SU-DHL-6 (cell line): Measurements from ENCODE around the gene CLINT1.

Experiments
- H2AFZ ChIP-seq: fragments of 200-600 bp; sonication (generic); 2 replicates; pipeline ENCODE4 v1.6.1; 2014; ENCODE audit warnings: low read depth, mild to moderate bottlenecking, moderate library complexity, mixed read lengths, antibody characterized with exemption, low read length; ENCODE audit not compliant: severe bottlenecking
- H3F3A ChIP-seq: fragments of 200-600 bp; shearing (Covaris generic); 2 replicates; pipeline ENCODE4 v1.6.0; 2016; ENCODE audit warnings: antibody characterized with exemption, mild to moderate bottlenecking; ENCODE audit not compliant: insufficient read depth
- H3K27ac ChIP-seq: fragments of 200-600 bp; sonication (generic); 2 replicates; pipeline ENCODE4 v1.5.1; 2016; ENCODE audit warnings: low read depth, mild to moderate bottlenecking, low read length, moderate library complexity, mixed read lengths
- H3K27me3 ChIP-seq: fragments of 200-600 bp; sonication (generic), shearing (Covaris generic); 2 replicates; pipeline ENCODE4 v1.6.0; 2014; ENCODE audit warnings: mild to moderate bottlenecking, low read length
- H3K36me3 ChIP-seq: fragments of 200-600 bp; sonication (generic); 2 replicates; pipeline ENCODE4 v1.6.1; 2014; ENCODE audit warnings: mild to moderate bottlenecking, low read length, mixed read lengths
- H3K4me2 ChIP-seq: fragments of 300-600, 200-600 bp; shearing (Covaris generic), sonication (generic); 2 replicates; pipeline ENCODE4 v1.6.0; 2014; ENCODE audit warnings: low read length, low read depth, mild to moderate bottlenecking; ENCODE audit not compliant: poor library complexity, severe bottlenecking
- H3K4me3 ChIP-seq: fragments of 200-600 bp; sonication (generic); 2 replicates; pipeline ENCODE4 v1.5.1; 2014; ENCODE audit warnings: antibody characterized with exemption, low read length, mild to moderate bottlenecking, mixed read lengths; ENCODE audit not compliant: insufficient read depth, poor library complexity, severe bottlenecking
- H3K79me2 ChIP-seq: fragments of 200-600 bp; sonication (generic); 2 replicates; pipeline ENCODE4 v1.6.1; 2014; ENCODE audit warnings: mild to moderate bottlenecking, low read length, moderate library complexity; ENCODE audit not compliant: insufficient read depth
- H3K9ac ChIP-seq: fragments of 200-600 bp; sonication (generic); 2 replicates; pipeline ENCODE4 v1.7.0; 2014; ENCODE audit warnings: mild to moderate bottlenecking, low read length
- H3K9me2 ChIP-seq: fragments of 200-600 bp; sonication (generic); replicated peaks from 2 replicates; pipeline ENCODE4 v1.6.1; 2014; ENCODE audit warnings: low read length; ENCODE audit not compliant: insufficient read depth
- H3K9me3 ChIP-seq: fragments of 200-600 bp; sonication (generic); 2 replicates; pipeline ENCODE4 v1.6.1; 2014; ENCODE audit warnings: low read length, mixed read lengths; ENCODE audit not compliant: insufficient read depth
- H4K20me1 ChIP-seq: fragments of 200-600 bp; sonication (generic); 2 replicates; pipeline ENCODE4 v1.6.1; 2014; ENCODE audit warnings: low read depth, mild to moderate bottlenecking, antibody characterized with exemption, low read length, moderate library complexity, mixed read lengths
- EZH2phosphoT487 ChIP-seq: fragments of 200-600 bp; sonication (generic), shearing (Covaris generic); conservative IDR thresholded peaks from 2 replicates; pipeline ENCODE4 v1.6.1; 2018; ENCODE audit warnings: mild to moderate bottlenecking, antibody characterized with exemption, low read length, moderate library complexity, mixed read lengths
- TF ChIP-seq, protein P1 (sequence below): fragments of 200-600 bp; sonication (generic); IDR thresholded peaks from one replicate; pipeline ENCODE4 v1.5.1; 2017; ENCODE audit warnings: antibody characterized with exemption, mild to moderate bottlenecking, low read length, moderate library complexity; ENCODE audit not compliant: insufficient read depth, poor library complexity, severe bottlenecking

Gene CLINT1

DNA sequence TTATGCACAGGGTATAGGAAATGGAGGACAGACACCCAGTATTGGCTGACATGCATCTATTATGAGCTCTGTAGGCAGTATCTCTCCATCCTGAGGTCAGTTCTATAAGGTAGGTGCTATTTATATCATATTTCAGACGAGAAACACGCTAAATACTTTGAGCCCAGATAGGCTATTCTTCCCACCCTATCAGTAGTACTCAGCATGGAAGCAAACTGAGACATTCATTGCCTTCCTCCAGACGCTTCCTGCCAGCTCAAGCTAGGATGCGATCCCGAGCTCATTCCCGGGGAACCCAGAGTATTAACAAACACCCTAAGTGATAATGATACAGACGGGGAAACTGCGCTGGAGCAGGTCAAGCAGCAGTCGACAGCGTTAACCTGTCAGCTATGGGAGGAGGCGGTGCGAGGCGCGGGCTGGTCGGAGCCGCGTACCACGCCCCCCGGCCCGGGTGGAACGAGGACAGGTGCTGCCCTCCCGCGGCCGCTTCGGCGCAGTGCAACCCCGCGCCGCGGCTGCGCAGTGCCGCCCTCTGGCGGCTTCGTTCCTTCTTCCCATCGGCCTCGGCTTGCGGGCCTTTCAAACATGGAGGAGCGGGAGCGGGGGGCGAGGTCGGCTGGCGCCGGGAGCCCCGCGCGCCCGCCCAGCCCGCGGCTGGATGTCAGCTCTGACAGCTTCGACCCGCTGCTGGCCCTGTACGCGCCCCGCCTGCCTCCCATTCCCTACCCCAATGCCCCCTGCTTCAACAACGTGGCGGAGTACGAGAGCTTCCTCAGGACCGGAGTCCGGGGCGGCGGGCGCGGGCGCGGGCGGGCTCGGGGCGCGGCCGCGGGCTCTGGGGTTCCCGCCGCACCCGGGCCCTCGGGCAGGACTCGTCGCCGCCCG, 115.5 kb downstream of the CLINT1 start, which contains the start of gene LSM11:
TSS of gene LSM11 (plus strand) at position 550 of the 888 bp plus-strand sequence. CDS start at position 589, 39 bp downstream.
- Histone ChIP-seq H3K4me2 (peak within 1 kb of the TSS; percentile 75), H3K27ac (peak within 1 kb of the TSS; percentile 11; the same call in 1 of the 2 replicates), H3K27me3 (no peaks in the 10 kb centered on the region), H3K9me3 (no peaks in the 10 kb centered on the region), H3K9me2 (no peaks in the 10 kb centered on the region), H3K4me3 (peak within 1 kb of the TSS; percentile 61), H3K36me3 (peaks cover 16% of the 10 kb centered on the region; the same call in 1 of the 2 replicates), H4K20me1 (no peaks in the 10 kb centered on the region), H3K79me2 (peaks cover 14% of the 10 kb centered on the region; the same call in 1 of the 2 replicates), H3F3A (peaks cover 16% of the 10 kb centered on the region; the same call in 1 of the 2 replicates), H2AFZ (peak within 1 kb of the TSS; percentile 93), H3K9ac (peak within 1 kb of the TSS; percentile 65)
- TF ChIP-seq EZH2phosphoT487, result no peak
- TF ChIP-seq, protein P1, sequence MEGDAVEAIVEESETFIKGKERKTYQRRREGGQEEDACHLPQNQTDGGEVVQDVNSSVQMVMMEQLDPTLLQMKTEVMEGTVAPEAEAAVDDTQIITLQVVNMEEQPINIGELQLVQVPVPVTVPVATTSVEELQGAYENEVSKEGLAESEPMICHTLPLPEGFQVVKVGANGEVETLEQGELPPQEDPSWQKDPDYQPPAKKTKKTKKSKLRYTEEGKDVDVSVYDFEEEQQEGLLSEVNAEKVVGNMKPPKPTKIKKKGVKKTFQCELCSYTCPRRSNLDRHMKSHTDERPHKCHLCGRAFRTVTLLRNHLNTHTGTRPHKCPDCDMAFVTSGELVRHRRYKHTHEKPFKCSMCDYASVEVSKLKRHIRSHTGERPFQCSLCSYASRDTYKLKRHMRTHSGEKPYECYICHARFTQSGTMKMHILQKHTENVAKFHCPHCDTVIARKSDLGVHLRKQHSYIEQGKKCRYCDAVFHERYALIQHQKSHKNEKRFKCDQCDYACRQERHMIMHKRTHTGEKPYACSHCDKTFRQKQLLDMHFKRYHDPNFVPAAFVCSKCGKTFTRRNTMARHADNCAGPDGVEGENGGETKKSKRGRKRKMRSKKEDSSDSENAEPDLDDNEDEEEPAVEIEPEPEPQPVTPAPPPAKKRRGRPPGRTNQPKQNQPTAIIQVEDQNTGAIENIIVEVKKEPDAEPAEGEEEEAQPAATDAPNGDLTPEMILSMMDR, result peak; percentile 95

DNA sequence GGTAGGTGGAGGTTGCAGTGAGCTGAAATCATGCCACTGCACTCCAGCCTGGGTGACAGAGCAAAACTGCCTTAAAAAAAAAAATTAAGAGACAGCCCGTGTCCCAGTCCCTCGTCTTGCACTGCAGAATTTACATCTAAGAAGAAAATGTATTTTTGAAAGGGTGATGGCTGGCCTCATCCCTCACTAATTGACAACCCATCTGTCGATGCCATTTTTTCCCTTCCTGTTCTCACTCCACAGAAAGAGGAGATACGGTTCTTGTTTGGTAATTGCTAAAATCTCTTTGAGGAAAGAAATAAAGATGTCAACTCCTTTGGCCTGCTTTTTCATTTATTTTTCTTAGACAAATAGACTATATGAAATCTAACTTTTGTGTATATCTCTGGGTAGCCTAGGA, 117.8 kb downstream of the CLINT1 start:
- no peak for TF ChIP-seq EZH2phosphoT487
- TF ChIP-seq, protein P1, result no peak
- H3K36me3 ChIP-seq, result peaks cover 26% of the 10 kb centered on the region
- H3K4me3 ChIP-seq, result no peak overlapping the region
- no peak overlapping the region for H2AFZ ChIP-seq
- H3K9me3 ChIP-seq, result no peaks in the 10 kb centered on the region
- peaks cover 8% of the 10 kb centered on the region; the same call in 1 of the 2 replicates for H3K79me2 ChIP-seq
- H3K27me3 ChIP-seq, result no peaks in the 10 kb centered on the region
- no peaks in the 10 kb centered on the region for H4K20me1 ChIP-seq
- H3K27ac ChIP-seq, result no peak overlapping the region
- no peak overlapping the region for H3K9ac ChIP-seq
- peaks cover 25% of the 10 kb centered on the region; the same call in 1 of the 2 replicates for H3F3A ChIP-seq
- H3K9me2 ChIP-seq, result no peaks in the 10 kb centered on the region
- H3K4me2 ChIP-seq, result no peak overlapping the region

DNA sequence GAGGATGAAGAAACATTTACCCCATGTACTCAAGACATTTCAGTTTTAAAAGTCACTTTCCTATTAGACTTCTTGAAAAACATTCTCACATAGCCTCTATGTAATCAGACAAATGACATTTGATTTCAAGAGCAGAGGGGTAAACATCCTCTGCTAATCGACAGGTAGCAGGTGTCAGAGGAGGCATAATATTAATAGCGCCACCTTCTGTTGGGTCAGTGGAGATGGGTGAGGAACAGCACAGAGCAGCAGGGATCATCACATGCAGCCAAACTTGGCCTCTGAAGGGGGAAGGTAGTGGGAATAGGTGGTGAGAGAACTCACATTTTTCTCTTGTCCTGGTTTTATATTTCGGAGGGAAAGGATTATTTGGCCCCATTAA, 118.7 kb downstream of the CLINT1 start:
- H4K20me1 ChIP-seq, result no peaks in the 10 kb centered on the region
- H3K4me2 ChIP-seq, result no peak overlapping the region
- TF ChIP-seq, protein P1, result peak; percentile 57
- TF ChIP-seq EZH2phosphoT487, result no peak
- H3K9ac ChIP-seq, result no peak overlapping the region
- H3K4me3 ChIP-seq, result no peak overlapping the region
- H3K9me2 ChIP-seq, result no peaks in the 10 kb centered on the region
- no peaks in the 10 kb centered on the region for H3K27me3 ChIP-seq
- no peak overlapping the region for H3K27ac ChIP-seq
- peaks cover 8% of the 10 kb centered on the region; the same call in 1 of the 2 replicates for H3K79me2 ChIP-seq
- no peak overlapping the region for H2AFZ ChIP-seq
- H3F3A ChIP-seq, result peaks cover 25% of the 10 kb centered on the region; the same call in 1 of the 2 replicates
- no peaks in the 10 kb centered on the region for H3K9me3 ChIP-seq
- H3K36me3 ChIP-seq, result peaks cover 32% of the 10 kb centered on the region
